HCT116 (cell line): Measurements from ENCODE around the gene CKB. TPM values are rescaled to one million over a fixed set of nuclear protein-coding genes. Genes with fewer than 3 reads are reported as not detected.

Experiments used
- ATAC-seq: fragments of 200-7000 bp; cut with Tn5 transposase; 2 replicates; pipeline ENCODE4 v1.9.1; 2020; ENCODE audit warnings: mild to moderate bottlenecking, moderate library complexity
- BruUV-seq: library from RNA; stranded (reverse); fragments of 400-500 nt; replicated peaks from 2 replicates; lab custom pipeline; 2021; lab: Mats Ljungman, UMichigan
- CTCF ChIA-PET: fragments of 300-600 bp; sonication (Branson Sonifier 250); formaldehyde crosslinking; loops from one replicate; lab custom pipeline; 2021; ENCODE audit warnings: antibody characterized with exemption; lab: Charles Lee
- POLR2A ChIA-PET: fragments of 300-600, 350-600 bp; sonication (Branson Sonifier 250); formaldehyde crosslinking; loops from one replicate; lab custom pipeline; 2021; ENCODE audit warnings: antibody characterized with exemption; lab: Charles Lee
- RAD21 ChIA-PET, 2 experiments: fragments of 300-600 bp; sonication (Branson Sonifier 250); formaldehyde crosslinking; loops; one replicate each; lab custom pipeline; 2023; ENCODE audit warnings: low total read pairs in 2 of 2; ENCODE audit not compliant: uncharacterized antibody in 2 of 2, unreplicated experiment in 2 of 2, low non-redundant PET in 1 of 2; lab: Charles Lee
- DNase-seq: peaks from one replicate; pipeline ENCODE4 v3.0.0-alpha.2; 2010; ENCODE audit warnings: low read depth, low spot score
- H2AFZ ChIP-seq: fragments of 200-600 bp; shearing (Covaris generic), sonication (generic); 2 replicates; pipeline ENCODE4 v1.6.1; 2017; ENCODE audit warnings: low read depth, mixed run types, mixed read lengths, antibody characterized with exemption, low read length; ENCODE audit not compliant: poor library complexity, severe bottlenecking
- H3K27ac ChIP-seq: 2 replicates; pipeline ENCODE4 v1.5.1; 2012; ENCODE audit warnings: low read depth, low read length
- H3K27me3 ChIP-seq: fragments of 200-600 bp; sonication (generic); 2 replicates; pipeline ENCODE4 v1.6.1; 2016; ENCODE audit warnings: mixed run types, low read length, mixed read lengths; ENCODE audit not compliant: insufficient read depth
- H3K36me3 ChIP-seq, 2 experiments: fragments of 200-500 bp in 1 of 2; fragments of 200-600 bp in 1 of 2; sonication (Bioruptor generic) in 1 of 2; sonication (generic) in 1 of 2; 2 replicates each; pipeline versions ENCODE4 v1.5.1 to v1.6.1; 2014 to 2016; ENCODE audit warnings: low read length in 2 of 2, inconsistent platforms in 1 of 2, mixed read lengths in 1 of 2, mixed run types in 1 of 2; ENCODE audit not compliant: insufficient read depth in 2 of 2, control insufficient read depth in 1 of 2
- H3K4me1 ChIP-seq, 2 experiments: fragments of 200-600 bp in 1 of 2; sonication (generic) in 1 of 2; 2 replicates each; pipeline versions ENCODE4 v1.5.1 to v1.6.1; 2012 to 2017; ENCODE audit warnings: low read length in 2 of 2, inconsistent platforms in 1 of 2, mild to moderate bottlenecking in 1 of 2, mixed read lengths in 1 of 2, mixed run types in 1 of 2, moderate library complexity in 1 of 2; ENCODE audit not compliant: insufficient read depth in 2 of 2, control insufficient read depth in 1 of 2
- H3K4me2 ChIP-seq: fragments of 200-600 bp; sonication (generic); 2 replicates; pipeline ENCODE4 v1.6.1; 2017; ENCODE audit warnings: mixed run types, low read length, mixed read lengths
- H3K4me3 ChIP-seq, 2 experiments: fragments of 200-600 bp in 1 of 2; sonication (generic) in 1 of 2; replicated peaks in 1 of 2; 2 replicates each; pipeline ENCODE4 v1.5.1; 2011 to 2016; ENCODE audit warnings: low read length in 2 of 2, control low read depth in 1 of 2, low read depth in 1 of 2, mild to moderate bottlenecking in 1 of 2, mixed read lengths in 1 of 2, mixed run types in 1 of 2
- H3K79me2 ChIP-seq: fragments of 200-600 bp; sonication (generic); 2 replicates; pipeline ENCODE4 v1.6.1; 2017; ENCODE audit warnings: mild to moderate bottlenecking, mixed run types, low read length, moderate library complexity, mixed read lengths; ENCODE audit not compliant: insufficient read depth
- H3K9ac ChIP-seq: fragments of 200-600 bp; sonication (generic); 2 replicates; pipeline ENCODE4 v1.6.1; 2016; ENCODE audit warnings: low read length, mixed read lengths
- H3K9me2 ChIP-seq: fragments of 200-600 bp; sonication (generic), shearing (Covaris generic); 2 replicates; pipeline ENCODE4 v1.6.1; 2017; ENCODE audit warnings: mixed run types, mild to moderate bottlenecking, moderate library complexity; ENCODE audit not compliant: insufficient read depth
- H3K9me3 ChIP-seq, 2 experiments: fragments of 200-500 bp in 1 of 2; fragments of 200-600 bp in 1 of 2; sonication (Bioruptor generic) in 1 of 2; sonication (generic) in 1 of 2; 2 replicates each; pipeline ENCODE4 v1.6.1; 2014 to 2017; ENCODE audit warnings: low read length in 2 of 2, mixed read lengths in 2 of 2, inconsistent platforms in 1 of 2, low read depth in 1 of 2, mild to moderate bottlenecking in 1 of 2, mixed run types in 1 of 2, moderate library complexity in 1 of 2; ENCODE audit not compliant: control insufficient read depth in 1 of 2, insufficient read depth in 1 of 2
- H4K20me1 ChIP-seq: fragments of 200-600 bp; sonication (generic), shearing (Covaris generic); 2 replicates; pipeline ENCODE4 v1.6.1; 2017; ENCODE audit warnings: mixed run types, mild to moderate bottlenecking, moderate library complexity; ENCODE audit not compliant: insufficient read depth
- EZH2 ChIP-seq: fragments of 200-600 bp; sonication (generic); IDR thresholded peaks from 2 replicates; pipeline ENCODE4 v1.6.1; 2017; ENCODE audit warnings: antibody characterized with exemption, mixed run types
- POLR2A ChIP-seq: IDR thresholded peaks from 2 replicates; pipeline ENCODE4 v1.7.0; 2011; ENCODE audit warnings: borderline replicate concordance; ENCODE audit not compliant: insufficient read depth, insufficient read length; ENCODE audit errors: extremely low read depth
- RAD21 ChIP-seq: IDR thresholded peaks from 2 replicates; pipeline ENCODE4 v1.6.1; 2012; ENCODE audit warnings: low read depth, mild to moderate bottlenecking
- REST ChIP-seq: IDR thresholded peaks from 2 replicates; pipeline ENCODE4 v1.6.1; 2012; ENCODE audit warnings: low read depth
- SIN3A ChIP-seq: IDR thresholded peaks from 2 replicates; pipeline ENCODE4 v1.6.1; 2012; ENCODE audit warnings: low read depth
- SP1 ChIP-seq: IDR thresholded peaks from 2 replicates; pipeline ENCODE4 v1.6.1; 2012; ENCODE audit warnings: low read depth
- SRF ChIP-seq: IDR thresholded peaks from 2 replicates; pipeline ENCODE4 v1.6.1; 2012; ENCODE audit warnings: low read depth
- TCF7L2 ChIP-seq: IDR thresholded peaks from 2 replicates; pipeline ENCODE4 v1.7.0; 2011; ENCODE audit warnings: borderline replicate concordance, inconsistent platforms; ENCODE audit not compliant: insufficient read depth, insufficient read length; ENCODE audit errors: extremely low read depth
- YY1 ChIP-seq: IDR thresholded peaks from 2 replicates; pipeline ENCODE4 v1.6.1; 2011; ENCODE audit warnings: low read length, low read depth, moderate library complexity, mild to moderate bottlenecking; ENCODE audit not compliant: insufficient replicate concordance; ENCODE audit errors: extremely low read depth
- ZFX ChIP-seq: fragments of 450-650 bp; IDR thresholded peaks from 2 replicates; pipeline ENCODE4 v1.6.1; 2017
- ZNF274 ChIP-seq: fragments of 200-500 bp; sonication (Bioruptor generic); IDR thresholded peaks from 2 replicates; pipeline ENCODE4 v1.6.1; 2014; ENCODE audit warnings: mild to moderate bottlenecking, low read depth, low read length, inconsistent platforms
- intact Hi-C: fragments of 100-400 bp; cut with micrococcal nuclease; formaldehyde crosslinking; loops from 2 replicates; pipeline ENCODE4 v1.10.0; 2022
- total RNA-seq: library from RNA; stranded (reverse); gene quantifications from one replicate; pipeline ENCODE4 v1.2.1, GENCODE V29; 2021; ENCODE audit not compliant: unreplicated experiment

CKB gene
- total RNA-seq, 1 experiment from 2014 or later = 605 TPM

GRCh38 chr14:103548463-103549351, 26.1 kb upstream of the CKB start:
- Histone ChIP-seq H3K36me3 (no peaks in the 10 kb centered on the region), H3K9me2 (no peaks in the 10 kb centered on the region), H3K79me2 (no peaks in the 10 kb centered on the region), H3K9me3 (no peaks in the 10 kb centered on the region), H3K9ac (no peak overlapping the region), H2AFZ (no peak overlapping the region), H3K27ac (no peak overlapping the region), H4K20me1 (no peaks in the 10 kb centered on the region), H3K4me1 (peaks cover 16 to 26% of the 10 kb centered on the region in 2 experiments), H3K4me2 (no peak overlapping the region), H3K4me3 (no peak overlapping the region), H3K27me3 (no peaks in the 10 kb centered on the region)
- ChIA-PET POLR2A (no interaction called here), CTCF (no interaction called here), RAD21 (no interaction called here)
- intact Hi-C loops = no loop called here
- BruUV-seq = no TSS peak
- TF ChIP-seq SIN3A = no peak
- ATAC-seq (no peak), DNase-seq (no peak)

- intact Hi-C loops = no loop called here
- POLR2A ChIA-PET = no interaction called here
- Histone ChIP-seq H3K4me3 (no peak overlapping the region), H2AFZ (no peak overlapping the region), H3K4me1 (peaks cover 18 to 30% of the 10 kb centered on the region in 2 experiments), H3K9me2 (no peaks in the 10 kb centered on the region), H3K4me2 (no peak overlapping the region), H3K27me3 (no peaks in the 10 kb centered on the region), H3K9me3 (no peaks in the 10 kb centered on the region), H3K27ac (no peak overlapping the region), H3K36me3 (no peaks in the 10 kb centered on the region), H4K20me1 (no peaks in the 10 kb centered on the region), H3K9ac (no peak overlapping the region), H3K79me2 (no peaks in the 10 kb centered on the region)
- BruUV-seq = no TSS peak
- CTCF ChIA-PET = interaction anchor here (3.1 kb wide), 1 partner anchor 30 kb away, joined by 38 read pairs; no protein-coding TSS in a partner anchor
- RAD21 ChIA-PET = interaction anchor here (1.5 to 2.0 kb wide), 3 partner anchors 27 to 29 kb away, joined by 5 to 7 read pairs (median 5); no protein-coding TSS in a partner anchor
- DNase-seq (no peak), ATAC-seq (no peak)
- TF ChIP-seq YY1 (no peak), ZFX (no peak), POLR2A (no peak), REST (no peak), SRF (no peak), ZNF274 (no peak), EZH2 (no peak), RAD21 (no peak), TCF7L2 (no peak), SP1 (no peak)
Measured at GRCh38 chr14:103547941-103548462, 25.4 kb upstream of the CKB start.
